Measurements from ENCODE around the gene MBD2. TPM values are rescaled to one million over a fixed set of nuclear protein-coding genes. Genes with fewer than 3 reads are reported as not detected.
A peak's percentile ranks its signal among the peaks of the same experiment; 100 is the strongest.
"Not testable (repeated sequence)": the region's sequence is repeated elsewhere in the genome, so short reads cannot be mapped to it uniquely, and the experiment has no call there.

Gene MBD2
- polyA plus RNA-seq, 1 donor: 54.2 TPM

DNA sequence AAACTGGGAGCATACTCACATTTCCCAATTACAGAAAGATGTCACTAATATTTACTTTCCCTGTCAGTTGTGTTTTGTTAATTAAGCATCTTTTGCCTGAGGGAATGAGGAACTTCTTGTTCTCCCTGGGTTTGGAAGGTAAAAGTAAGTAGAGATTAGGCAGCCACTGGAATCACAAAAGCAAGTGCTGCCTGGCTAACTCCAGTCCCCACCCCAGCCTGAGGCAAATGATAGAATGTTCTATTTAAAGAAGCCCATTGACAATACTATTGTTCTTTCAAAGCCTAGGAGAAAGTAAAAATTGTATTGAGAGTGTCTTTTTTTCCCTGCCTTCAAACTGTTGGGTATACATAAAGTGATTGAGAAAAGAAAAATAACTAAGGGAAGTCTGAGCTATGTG, 93.8 kb downstream of the MBD2 start:
- Histone ChIP-seq H3K4me3 (ENCODE audit: low read length) (no peak overlapping the region), H3K27ac (ENCODE audit: low read length) (no peak overlapping the region), H3K9me3 (ENCODE audit: control insufficient read depth, low read depth, low read length) (no peaks in the 10 kb centered on the region), H3K4me1 (ENCODE audit: control insufficient read depth, insufficient read depth, low read length) (no peaks in the 10 kb centered on the region), H3K36me3 (ENCODE audit: control insufficient read depth, insufficient read depth, low read length) (no peaks in the 10 kb centered on the region), H3K27me3 (ENCODE audit: control insufficient read depth, insufficient read depth, low read length) (no peaks in the 10 kb centered on the region)
- DNase-seq: no peak

DNA sequence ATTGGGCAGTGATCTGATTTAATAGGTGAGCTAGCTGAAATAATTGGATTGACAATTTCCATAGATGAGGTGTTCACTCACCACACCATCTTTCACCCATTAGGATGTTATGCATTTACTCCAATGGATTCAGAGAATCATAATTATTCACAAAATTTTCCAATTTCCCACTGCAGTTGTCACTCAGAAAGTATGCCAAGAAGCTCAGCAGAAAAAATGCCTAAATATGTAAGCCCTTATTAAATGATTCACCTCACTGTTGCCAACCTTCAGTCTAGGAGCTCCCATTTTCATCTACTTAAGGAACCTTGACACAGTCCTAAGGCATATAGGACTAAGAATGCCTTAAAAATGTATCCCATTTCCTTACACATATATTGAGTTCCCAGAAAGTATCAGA, 94.3 kb downstream of the MBD2 start:
- no peak for DNase-seq
- no peaks in the 10 kb centered on the region for H3K27me3 ChIP-seq (ENCODE audit: control insufficient read depth, insufficient read depth, low read length)
- H3K27ac ChIP-seq (ENCODE audit: low read length): no peak overlapping the region
- no peaks in the 10 kb centered on the region for H3K4me1 ChIP-seq (ENCODE audit: control insufficient read depth, insufficient read depth, low read length)
- H3K9me3 ChIP-seq (ENCODE audit: control insufficient read depth, low read depth, low read length): no peaks in the 10 kb centered on the region
- H3K4me3 ChIP-seq (ENCODE audit: low read length): no peak overlapping the region
- H3K36me3 ChIP-seq (ENCODE audit: control insufficient read depth, insufficient read depth, low read length): no peaks in the 10 kb centered on the region

DNA sequence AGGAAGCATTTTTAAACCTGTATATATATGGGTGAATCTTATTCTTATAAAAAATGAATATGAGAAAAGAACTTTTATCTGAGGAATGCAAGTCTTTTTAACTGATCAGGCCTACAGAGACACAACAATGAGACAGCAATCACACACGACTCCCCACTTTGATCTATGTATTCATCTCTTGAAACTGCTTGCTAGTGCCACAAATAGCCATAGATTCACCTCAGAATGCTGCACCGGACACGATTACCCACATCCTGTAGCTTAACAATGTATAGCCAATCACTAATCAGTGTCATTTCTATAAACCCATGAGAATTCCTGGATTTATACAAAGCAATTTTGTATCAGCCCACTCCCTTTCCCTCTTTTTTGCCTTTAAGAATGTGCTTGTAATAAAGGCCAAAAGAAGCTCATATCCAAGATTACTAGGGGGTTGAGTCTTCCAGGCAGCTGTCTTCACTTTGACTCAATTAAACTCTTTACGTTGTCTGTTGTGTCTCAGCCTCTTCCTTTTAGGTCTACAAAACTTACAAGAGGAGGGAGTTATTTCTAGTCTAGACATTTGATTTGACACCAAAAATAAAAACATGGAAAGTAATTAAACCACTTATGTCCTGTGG, 94.9 kb downstream of the MBD2 start:
- Histone ChIP-seq H3K9me3 (ENCODE audit: control insufficient read depth, low read depth, low read length) (no peaks in the 10 kb centered on the region), H3K27ac (ENCODE audit: low read length) (no peak overlapping the region), H3K4me1 (ENCODE audit: control insufficient read depth, insufficient read depth, low read length) (no peaks in the 10 kb centered on the region), H3K27me3 (ENCODE audit: control insufficient read depth, insufficient read depth, low read length) (no peaks in the 10 kb centered on the region), H3K4me3 (ENCODE audit: low read length) (no peak overlapping the region), H3K36me3 (ENCODE audit: control insufficient read depth, insufficient read depth, low read length) (no peaks in the 10 kb centered on the region)
- WGBS (ENCODE audit: insufficient coverage, low lambda C conversion rate): 100% methylated on average over 2 of the region's 4 CpGs
- no peak for DNase-seq

DNA sequence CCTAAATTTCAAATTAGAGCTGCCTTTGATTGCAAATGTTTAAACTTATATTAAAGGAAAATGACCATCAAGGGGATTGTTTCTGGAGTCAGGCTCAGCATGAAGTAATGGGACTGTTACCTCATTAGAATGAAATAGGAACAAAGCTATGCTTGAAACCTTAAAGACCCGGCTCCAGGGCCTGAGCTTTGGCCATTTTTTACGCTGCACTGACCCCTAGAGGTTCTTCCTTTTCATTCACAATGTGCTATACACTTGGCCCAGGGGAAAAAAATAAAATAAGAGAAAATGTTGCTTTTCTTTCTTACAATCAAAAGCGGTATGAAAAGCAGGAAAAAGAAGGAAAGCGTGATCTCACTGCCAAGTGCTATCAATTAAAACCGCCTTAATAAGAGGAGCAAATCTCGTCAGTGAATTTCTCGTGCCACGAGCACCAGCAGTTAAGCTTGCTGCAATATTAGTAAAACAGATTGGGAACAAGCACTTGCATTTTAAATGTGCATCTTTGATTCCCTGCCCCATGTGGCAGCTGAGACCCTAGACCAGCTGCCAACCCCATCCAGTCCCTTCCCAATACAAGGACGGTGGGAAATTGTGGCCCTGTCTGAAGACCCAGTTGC, 96.6 kb downstream of the MBD2 start:
- H3K27me3 ChIP-seq (ENCODE audit: control insufficient read depth, insufficient read depth, low read length): no peaks in the 10 kb centered on the region
- DNase-seq: peak in 1 of 2 donors; percentile 10
- WGBS (ENCODE audit: insufficient coverage, low lambda C conversion rate): no CpG with 5 or more reads among the region's 9 CpGs
- H3K4me1 ChIP-seq (ENCODE audit: control insufficient read depth, insufficient read depth, low read length): no peaks in the 10 kb centered on the region
- H3K9me3 ChIP-seq (ENCODE audit: control insufficient read depth, low read depth, low read length): no peaks in the 10 kb centered on the region
- no peak overlapping the region for H3K27ac ChIP-seq (ENCODE audit: low read length)
- no peak overlapping the region for H3K4me3 ChIP-seq (ENCODE audit: low read length)
- no peaks in the 10 kb centered on the region for H3K36me3 ChIP-seq (ENCODE audit: control insufficient read depth, insufficient read depth, low read length)

DNA sequence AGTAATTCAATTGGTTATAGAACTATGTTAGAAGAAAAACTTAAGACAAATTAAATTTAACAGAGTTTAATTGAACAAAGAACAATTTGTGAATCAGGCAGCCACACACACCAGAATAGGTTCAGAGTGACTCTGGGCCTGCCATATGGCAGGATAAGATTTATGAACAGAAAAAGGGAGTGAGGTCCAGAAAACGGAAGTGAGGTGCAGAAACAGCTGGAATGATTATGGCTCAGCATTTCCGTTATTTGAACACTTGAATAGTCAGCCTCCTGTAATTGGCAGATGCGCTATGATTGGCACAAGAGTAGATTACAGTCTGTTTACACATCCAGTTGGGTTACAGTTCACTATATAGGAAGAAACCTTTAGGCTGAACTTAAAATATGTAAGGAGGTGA, 99.0 kb downstream of the MBD2 start:
- 74% methylated on average over 3 of the region's 3 CpGs for WGBS (ENCODE audit: insufficient coverage, low lambda C conversion rate)
- Histone ChIP-seq H3K27me3 (ENCODE audit: control insufficient read depth, insufficient read depth, low read length) (no peaks in the 10 kb centered on the region), H3K4me1 (ENCODE audit: control insufficient read depth, insufficient read depth, low read length) (no peaks in the 10 kb centered on the region), H3K4me3 (ENCODE audit: low read length) (no peak overlapping the region), H3K36me3 (ENCODE audit: control insufficient read depth, insufficient read depth, low read length) (no peaks in the 10 kb centered on the region), H3K9me3 (ENCODE audit: control insufficient read depth, low read depth, low read length) (no peaks in the 10 kb centered on the region), H3K27ac (ENCODE audit: low read length) (no peak overlapping the region)
- DNase-seq: no peak

DNA sequence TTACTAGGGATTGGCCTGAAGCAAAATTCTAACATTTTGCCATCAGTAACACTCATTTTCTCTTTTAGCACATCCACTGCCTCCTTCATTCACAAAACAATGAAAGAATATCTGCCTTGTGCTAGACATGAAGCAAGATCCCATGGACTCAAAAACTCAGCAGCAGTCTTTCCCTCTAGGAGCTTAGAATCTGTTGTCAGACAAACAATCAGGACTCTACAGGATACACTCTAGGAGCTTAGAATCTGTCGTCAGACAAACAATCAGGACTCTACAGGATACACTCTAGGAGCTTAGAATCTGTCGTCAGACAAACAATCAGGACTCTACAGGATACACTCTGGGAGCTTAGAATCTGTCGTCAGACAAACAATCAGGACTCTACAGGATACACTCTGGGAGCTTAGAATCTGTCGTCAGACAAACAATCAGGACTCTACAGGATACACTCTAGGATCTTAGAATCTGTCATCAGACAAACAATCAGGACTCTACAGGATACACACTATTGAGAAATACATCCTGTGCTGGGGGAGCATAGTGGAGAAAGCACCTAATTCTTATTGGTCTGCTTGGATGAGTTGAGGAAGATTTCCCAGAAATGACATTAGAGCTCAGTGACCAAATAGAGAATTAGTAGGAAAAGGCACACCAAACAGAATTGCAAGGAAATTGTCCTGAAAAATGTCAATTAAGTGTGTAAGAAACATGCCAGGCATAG, 100.6 kb downstream of the MBD2 start:
- not testable (repeated sequence) for H3K27me3 ChIP-seq (ENCODE audit: control insufficient read depth, insufficient read depth, low read length); H3K36me3 ChIP-seq (ENCODE audit: control insufficient read depth, insufficient read depth, low read length); H3K27ac ChIP-seq (ENCODE audit: low read length); H3K4me3 ChIP-seq (ENCODE audit: low read length); DNase-seq; H3K4me1 ChIP-seq (ENCODE audit: control insufficient read depth, insufficient read depth, low read length); H3K9me3 ChIP-seq (ENCODE audit: control insufficient read depth, low read depth, low read length)
- no CpG with 5 or more reads among the region's 4 CpGs for WGBS (ENCODE audit: insufficient coverage, low lambda C conversion rate)

DNA sequence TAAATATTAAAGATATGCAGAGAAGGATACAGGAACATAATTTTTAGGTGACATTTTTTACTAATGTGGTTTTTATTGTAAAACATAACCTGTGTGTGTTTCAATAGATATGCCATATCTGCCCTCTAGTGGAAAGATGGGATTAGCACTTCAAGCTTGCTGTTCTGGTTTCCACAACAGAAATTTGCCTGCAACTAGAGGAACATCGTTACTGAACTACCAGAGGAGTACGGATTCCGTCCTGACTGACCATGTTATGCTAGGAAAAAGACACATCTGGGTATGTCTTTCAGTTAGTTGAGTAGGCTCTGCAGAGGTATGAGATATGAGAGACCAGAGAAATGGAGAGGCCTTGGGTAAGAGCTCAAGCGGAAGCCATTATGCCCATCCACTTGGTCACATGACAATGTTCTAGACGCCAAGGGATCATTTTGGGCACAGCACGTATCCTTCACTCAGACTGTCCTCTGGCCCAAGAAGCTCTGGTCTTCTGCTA, 104.9 kb downstream of the MBD2 start:
- peak; percentile 13 to 45 for DNase-seq
- no CpG with 5 or more reads among the region's 6 CpGs for WGBS (ENCODE audit: insufficient coverage, low lambda C conversion rate)
- no peak overlapping the region for H3K4me3 ChIP-seq (ENCODE audit: low read length)
- H3K36me3 ChIP-seq (ENCODE audit: control insufficient read depth, insufficient read depth, low read length): no peaks in the 10 kb centered on the region
- H3K4me1 ChIP-seq (ENCODE audit: control insufficient read depth, insufficient read depth, low read length): no peaks in the 10 kb centered on the region
- no peaks in the 10 kb centered on the region for H3K9me3 ChIP-seq (ENCODE audit: control insufficient read depth, low read depth, low read length)
- no peaks in the 10 kb centered on the region for H3K27me3 ChIP-seq (ENCODE audit: control insufficient read depth, insufficient read depth, low read length)
- no peak overlapping the region for H3K27ac ChIP-seq (ENCODE audit: low read length)

DNA sequence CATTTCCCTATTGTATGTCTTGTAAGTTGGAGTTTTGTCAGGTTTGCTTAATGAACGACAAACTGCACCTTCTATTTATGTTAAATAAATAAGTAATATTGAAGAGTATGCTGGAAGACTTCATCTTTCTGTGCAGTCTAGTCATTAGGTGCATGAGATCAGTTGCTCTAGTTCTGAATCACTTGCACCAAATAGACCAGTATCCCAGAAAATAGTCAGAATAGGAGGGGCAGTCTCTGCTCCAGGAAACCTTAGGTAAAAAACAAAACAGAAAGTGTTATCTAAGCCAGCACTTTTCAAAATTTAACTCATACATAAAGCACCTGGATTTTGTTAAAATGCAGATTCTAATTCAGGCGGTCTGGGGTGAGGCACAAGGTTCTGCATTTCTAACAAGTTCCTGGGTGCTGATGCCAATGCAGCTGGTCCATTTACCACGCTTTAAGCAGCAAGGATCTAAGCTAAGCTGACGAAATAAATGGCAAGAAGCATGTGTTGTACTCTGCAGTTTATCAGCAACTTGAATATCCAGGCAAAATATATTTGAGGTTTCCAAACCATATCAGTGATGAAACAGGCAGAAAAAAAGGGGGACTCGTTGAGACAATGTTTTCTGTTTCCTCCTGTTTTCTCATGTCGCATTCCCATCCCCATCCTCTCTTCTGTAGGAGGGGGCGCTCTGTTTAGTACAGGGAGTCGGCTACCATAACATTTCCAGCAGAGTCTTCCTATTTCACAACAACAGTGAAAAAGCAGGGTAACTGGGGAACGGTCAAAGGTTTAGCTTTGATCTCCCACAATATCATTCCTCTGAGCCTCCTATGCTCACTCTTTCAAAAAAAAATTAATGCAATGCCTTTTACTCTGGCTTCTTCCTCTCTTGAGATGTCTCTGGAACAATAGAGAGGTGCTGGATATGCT, 106.4 kb downstream of the MBD2 start:
- Histone ChIP-seq H3K36me3 (ENCODE audit: control insufficient read depth, insufficient read depth, low read length) (no peaks in the 10 kb centered on the region), H3K27me3 (ENCODE audit: control insufficient read depth, insufficient read depth, low read length) (no peaks in the 10 kb centered on the region), H3K4me1 (ENCODE audit: control insufficient read depth, insufficient read depth, low read length) (no peaks in the 10 kb centered on the region), H3K27ac (ENCODE audit: low read length) (no peak overlapping the region), H3K9me3 (ENCODE audit: control insufficient read depth, low read depth, low read length) (no peaks in the 10 kb centered on the region), H3K4me3 (ENCODE audit: low read length) (no peak overlapping the region)
- no peak for DNase-seq
- no CpG with 5 or more reads among the region's 9 CpGs for WGBS (ENCODE audit: insufficient coverage, low lambda C conversion rate)

DNA sequence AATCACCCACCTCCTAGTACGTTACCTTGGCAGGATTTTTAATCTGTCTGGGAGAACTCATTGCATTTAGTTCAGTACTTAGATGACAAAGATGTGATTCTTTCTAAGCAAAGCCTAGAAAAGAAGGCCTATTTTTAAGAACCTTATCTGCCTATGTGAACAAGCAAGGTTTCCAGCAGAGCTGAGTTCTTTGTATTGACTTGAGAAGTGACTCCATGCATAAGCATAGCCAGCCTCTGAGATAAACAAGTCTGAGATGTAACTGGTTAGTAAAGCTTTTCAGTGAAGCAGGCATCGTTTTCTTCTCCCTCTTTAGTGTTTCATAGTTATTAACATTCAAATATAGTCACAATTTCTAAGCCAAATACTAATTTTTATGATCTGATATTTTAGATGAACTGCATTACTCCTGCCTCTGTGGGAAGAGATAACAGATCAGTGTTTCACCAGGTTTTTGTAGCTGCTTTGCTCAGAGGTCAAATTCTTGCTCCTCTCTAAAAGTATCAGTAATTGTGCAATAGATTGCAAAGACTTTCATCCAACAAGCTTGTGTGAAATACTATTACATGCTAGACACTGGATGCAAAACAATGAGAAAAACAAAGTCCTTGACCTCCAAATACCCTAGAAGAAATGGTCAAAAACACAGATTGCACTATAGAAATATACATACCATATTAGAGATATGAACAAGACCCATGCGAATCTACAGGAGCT, 107.8 kb downstream of the MBD2 start:
- DNase-seq: no peak
- Histone ChIP-seq H3K4me1 (ENCODE audit: control insufficient read depth, insufficient read depth, low read length) (no peaks in the 10 kb centered on the region), H3K36me3 (ENCODE audit: control insufficient read depth, insufficient read depth, low read length) (no peaks in the 10 kb centered on the region), H3K9me3 (ENCODE audit: control insufficient read depth, low read depth, low read length) (no peaks in the 10 kb centered on the region), H3K4me3 (ENCODE audit: low read length) (no peak overlapping the region), H3K27ac (ENCODE audit: low read length) (no peak overlapping the region), H3K27me3 (ENCODE audit: control insufficient read depth, insufficient read depth, low read length) (no peaks in the 10 kb centered on the region)
- no CpG with 5 or more reads among the region's 3 CpGs for WGBS (ENCODE audit: insufficient coverage, low lambda C conversion rate)

DNA sequence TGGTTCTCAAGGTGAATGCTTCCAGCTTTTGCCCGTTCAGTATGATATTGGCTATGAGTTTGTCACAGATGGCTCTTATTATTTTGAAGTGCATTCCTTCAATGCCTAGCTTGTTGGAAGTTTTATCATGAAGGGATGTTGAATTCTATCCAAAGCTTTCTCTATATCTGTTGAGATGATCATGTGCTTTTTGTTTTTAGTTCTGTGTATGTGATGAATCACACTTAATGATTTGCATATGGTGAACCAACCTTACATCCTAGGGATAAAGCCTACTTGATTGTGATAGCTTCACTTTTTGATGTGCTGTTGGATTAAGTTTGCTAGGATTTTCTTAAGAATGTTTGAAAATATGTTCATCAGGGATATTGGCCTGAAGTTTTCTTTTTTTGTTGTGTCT, 112.1 kb downstream of the MBD2 start:
- H3K27me3 ChIP-seq (ENCODE audit: control insufficient read depth, insufficient read depth, low read length): no peaks in the 10 kb centered on the region
- no CpG with 5 or more reads among the region's 1 CpG for WGBS (ENCODE audit: insufficient coverage, low lambda C conversion rate)
- no peaks in the 10 kb centered on the region for H3K4me1 ChIP-seq (ENCODE audit: control insufficient read depth, insufficient read depth, low read length)
- DNase-seq: no peak
- no peak overlapping the region for H3K27ac ChIP-seq (ENCODE audit: low read length)
- H3K4me3 ChIP-seq (ENCODE audit: low read length): no peak overlapping the region
- H3K36me3 ChIP-seq (ENCODE audit: control insufficient read depth, insufficient read depth, low read length): no peaks in the 10 kb centered on the region
- no peaks in the 10 kb centered on the region for H3K9me3 ChIP-seq (ENCODE audit: control insufficient read depth, low read depth, low read length)
